ENCODE measurements around the gene NPAS2.

DNA sequence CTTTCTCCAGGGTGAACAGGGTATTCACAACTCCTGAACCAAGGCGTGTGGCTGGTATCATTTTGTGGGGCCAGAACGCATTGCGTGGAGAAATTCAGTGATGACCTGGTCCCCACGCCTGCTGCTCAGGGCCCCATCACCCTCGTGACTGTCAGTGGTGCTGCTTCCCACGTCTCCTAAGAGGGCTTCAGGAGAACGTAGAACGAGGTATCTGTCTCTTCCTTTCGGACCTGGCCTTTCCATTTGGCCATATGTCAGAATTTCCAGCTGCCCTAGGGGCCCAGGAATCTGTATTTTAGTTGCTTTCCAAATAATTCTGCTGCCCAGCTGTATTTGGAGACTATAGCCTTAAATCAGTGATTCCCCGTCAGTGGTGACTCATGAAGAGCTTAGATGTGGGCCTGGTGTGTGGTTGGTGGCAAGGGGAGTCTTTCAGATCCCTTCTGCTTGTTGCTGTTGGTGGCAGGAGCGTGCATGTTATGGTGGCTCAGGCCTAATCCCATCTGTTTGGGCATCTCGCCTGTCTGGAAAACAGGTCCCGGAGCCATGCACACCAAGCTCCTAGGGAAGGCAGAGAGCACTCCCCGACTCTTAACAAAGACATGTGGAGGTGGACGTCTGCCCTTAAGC, 56.4 kb downstream of the NPAS2 start:
- TF ChIP-seq SP1 (IDR thresholded peaks at IDR 0.05) = no peak
- no peak for TF ChIP-seq FOXK2 (IDR thresholded peaks at IDR 0.05)
- no peak for TF ChIP-seq ZNF384 (IDR thresholded peaks at IDR 0.05)
- TF ChIP-seq NFRKB (IDR thresholded peaks at IDR 0.05) = no peak
- no peak for TF ChIP-seq TARDBP (IDR thresholded peaks at IDR 0.05)
- TF ChIP-seq BHLHE40 (IDR thresholded peaks at IDR 0.05; ENCODE audit: borderline replicate concordance) = no peak

All from HEK293T (cell line).